Measurements from ENCODE around the gene FNBP1.

DNA sequence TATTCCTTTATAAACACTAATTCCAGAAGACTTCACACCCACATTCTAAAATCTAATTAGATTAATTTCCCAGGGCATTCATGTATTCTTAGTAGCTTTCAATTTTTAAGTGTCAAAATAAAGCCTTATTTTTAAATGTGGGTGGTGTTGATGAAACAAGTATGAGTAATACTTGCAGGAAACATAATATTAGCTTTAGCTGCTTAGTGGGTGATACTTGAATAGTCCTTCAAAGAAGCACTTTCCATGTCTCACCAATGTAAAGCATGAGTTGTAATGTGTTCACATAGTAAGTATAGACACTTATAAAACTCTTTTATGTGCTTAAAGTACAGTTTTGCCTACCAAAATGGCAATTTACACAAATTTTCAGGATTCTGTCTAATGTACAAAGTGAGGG, 6.9 kb downstream of the FNBP1 start:
- TF ChIP-seq EZH2 (IDR thresholded peaks at IDR 0.05; ENCODE audit: low read depth): no peak
- TF ChIP-seq, protein P1, sequence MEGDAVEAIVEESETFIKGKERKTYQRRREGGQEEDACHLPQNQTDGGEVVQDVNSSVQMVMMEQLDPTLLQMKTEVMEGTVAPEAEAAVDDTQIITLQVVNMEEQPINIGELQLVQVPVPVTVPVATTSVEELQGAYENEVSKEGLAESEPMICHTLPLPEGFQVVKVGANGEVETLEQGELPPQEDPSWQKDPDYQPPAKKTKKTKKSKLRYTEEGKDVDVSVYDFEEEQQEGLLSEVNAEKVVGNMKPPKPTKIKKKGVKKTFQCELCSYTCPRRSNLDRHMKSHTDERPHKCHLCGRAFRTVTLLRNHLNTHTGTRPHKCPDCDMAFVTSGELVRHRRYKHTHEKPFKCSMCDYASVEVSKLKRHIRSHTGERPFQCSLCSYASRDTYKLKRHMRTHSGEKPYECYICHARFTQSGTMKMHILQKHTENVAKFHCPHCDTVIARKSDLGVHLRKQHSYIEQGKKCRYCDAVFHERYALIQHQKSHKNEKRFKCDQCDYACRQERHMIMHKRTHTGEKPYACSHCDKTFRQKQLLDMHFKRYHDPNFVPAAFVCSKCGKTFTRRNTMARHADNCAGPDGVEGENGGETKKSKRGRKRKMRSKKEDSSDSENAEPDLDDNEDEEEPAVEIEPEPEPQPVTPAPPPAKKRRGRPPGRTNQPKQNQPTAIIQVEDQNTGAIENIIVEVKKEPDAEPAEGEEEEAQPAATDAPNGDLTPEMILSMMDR (conservative IDR thresholded peaks at IDR 0.05): no peak

Measured in PC-9 (cell line).